ENCODE results near the gene DMTF1.
"Not testable (repeated sequence)": the region's sequence is repeated elsewhere in the genome, so short reads cannot be mapped to it uniquely, and the experiment has no call there.

GRCh38 chr7:87238464-87239051 lies 86.3 kb downstream of the DMTF1 start:
- not testable (repeated sequence) for TF ChIP-seq NCOA2 (IDR thresholded peaks at IDR 0.05; ENCODE audit: partially characterized antibody in 2 of 2); RERE (CRISPR knock-in tag; IDR thresholded peaks at IDR 0.05; ENCODE audit: borderline replicate concordance); ZNF146 (CRISPR knock-in tag; IDR thresholded peaks at IDR 0.05; ENCODE audit: unreplicated experiment); KDM1A (IDR thresholded peaks at IDR 0.05)

Measured in K562 (cell line).